SJSA1 (cell line): ENCODE results near the gene PRR14. TPM values are rescaled to one million over a fixed set of nuclear protein-coding genes. Genes with fewer than 3 reads are reported as not detected.
"Not testable (repeated sequence)": the region's sequence is repeated elsewhere in the genome, so short reads cannot be mapped to it uniquely, and the experiment has no call there.

ENCODE experiments used
- DNase-seq, 2 experiments: peaks; one replicate each; pipeline ENCODE4 v3.0.0-alpha.2; 2015 to 2020; ENCODE audit warnings: low spot score in 2 of 2, low read depth in 1 of 2
- H3K27ac ChIP-seq: fragments of 250-450 bp; sonication (Bioruptor Pico); 2 replicates; pipeline ENCODE4 v1.5.1; 2020; ENCODE audit warnings: mild to moderate bottlenecking, moderate library complexity
- H3K27me3 ChIP-seq: fragments of 250-450 bp; sonication (Bioruptor Pico); replicated peaks from 2 replicates; pipeline ENCODE4 v1.5.1; 2020; ENCODE audit warnings: mild to moderate bottlenecking, moderate library complexity
- H3K36me3 ChIP-seq: fragments of 250-450 bp; sonication (Bioruptor Pico); 2 replicates; pipeline ENCODE4 v1.5.1; 2020; ENCODE audit warnings: mild to moderate bottlenecking
- H3K4me1 ChIP-seq: fragments of 250-450 bp; sonication (Bioruptor Pico); replicated peaks from 2 replicates; pipeline ENCODE4 v1.6.1; 2021; ENCODE audit warnings: mild to moderate bottlenecking
- H3K4me3 ChIP-seq: fragments of 250-450 bp; sonication (Bioruptor Pico); 2 replicates; pipeline ENCODE4 v1.5.1; 2020; ENCODE audit warnings: mild to moderate bottlenecking
- H3K9me3 ChIP-seq: fragments of 250-450 bp; sonication (Bioruptor Pico); replicated peaks from 2 replicates; pipeline ENCODE4 v1.5.1; 2020; ENCODE audit warnings: mild to moderate bottlenecking
- total RNA-seq: library from RNA; depleted of rRNA; stranded (reverse); fragments of >200 nt; shearing (Covaris generic); gene quantifications from 2 replicates; pipeline ENCODE4 v1.2.3, GENCODE V29; 2014

Gene PRR14
- total RNA-seq, 1 experiment from 2014 or later, result 8.2 TPM

DNA sequence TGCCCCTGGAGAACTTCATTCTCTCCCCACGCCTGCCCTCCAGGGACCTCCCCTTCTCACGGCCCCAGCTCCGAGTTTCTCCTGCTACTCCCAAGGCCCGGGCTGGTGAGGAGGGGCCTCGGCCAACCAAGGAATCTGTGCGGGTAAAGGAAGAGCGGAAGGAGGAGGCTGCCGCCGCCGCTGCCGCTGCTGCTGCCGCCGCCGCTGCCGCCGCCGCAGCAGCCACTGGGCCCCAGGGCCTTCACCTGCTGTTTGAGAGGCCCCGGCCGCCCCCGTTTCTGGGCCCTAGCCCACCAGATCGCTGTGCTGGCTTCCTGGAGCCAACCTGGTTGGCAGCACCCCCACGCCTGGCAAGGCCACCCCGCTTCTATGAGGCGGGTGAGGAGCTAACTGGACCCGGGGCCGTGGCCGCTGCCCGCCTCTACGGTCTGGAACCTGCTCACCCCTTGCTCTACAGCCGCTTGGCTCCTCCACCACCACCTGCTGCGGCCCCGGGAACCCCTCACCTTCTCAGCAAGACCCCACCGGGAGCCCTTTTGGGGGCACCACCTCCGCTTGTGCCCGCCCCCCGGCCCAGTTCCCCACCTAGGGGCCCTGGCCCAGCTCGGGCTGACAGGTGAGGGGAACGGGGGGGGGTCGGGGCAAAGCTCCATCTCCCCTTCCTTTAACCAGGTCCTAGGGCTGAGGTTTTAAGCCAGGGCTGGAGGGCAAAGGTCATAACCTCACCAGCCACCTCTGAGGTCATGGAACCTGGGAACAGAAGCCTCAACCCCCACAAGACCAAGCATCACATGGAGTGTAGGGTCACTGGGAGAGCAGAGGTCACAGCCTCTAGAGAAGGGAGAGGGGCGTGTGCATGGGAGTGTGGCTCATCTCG, 18.5 kb downstream of the PRR14 start:
- no peak overlapping the region for H3K4me3 ChIP-seq
- no peaks in the 10 kb centered on the region for H3K27me3 ChIP-seq
- no peak for DNase-seq
- H3K4me1 ChIP-seq, result no peaks in the 10 kb centered on the region
- peaks cover 62% of the 10 kb centered on the region for H3K36me3 ChIP-seq
- no peak overlapping the region for H3K27ac ChIP-seq
- H3K9me3 ChIP-seq, result no peaks in the 10 kb centered on the region

DNA sequence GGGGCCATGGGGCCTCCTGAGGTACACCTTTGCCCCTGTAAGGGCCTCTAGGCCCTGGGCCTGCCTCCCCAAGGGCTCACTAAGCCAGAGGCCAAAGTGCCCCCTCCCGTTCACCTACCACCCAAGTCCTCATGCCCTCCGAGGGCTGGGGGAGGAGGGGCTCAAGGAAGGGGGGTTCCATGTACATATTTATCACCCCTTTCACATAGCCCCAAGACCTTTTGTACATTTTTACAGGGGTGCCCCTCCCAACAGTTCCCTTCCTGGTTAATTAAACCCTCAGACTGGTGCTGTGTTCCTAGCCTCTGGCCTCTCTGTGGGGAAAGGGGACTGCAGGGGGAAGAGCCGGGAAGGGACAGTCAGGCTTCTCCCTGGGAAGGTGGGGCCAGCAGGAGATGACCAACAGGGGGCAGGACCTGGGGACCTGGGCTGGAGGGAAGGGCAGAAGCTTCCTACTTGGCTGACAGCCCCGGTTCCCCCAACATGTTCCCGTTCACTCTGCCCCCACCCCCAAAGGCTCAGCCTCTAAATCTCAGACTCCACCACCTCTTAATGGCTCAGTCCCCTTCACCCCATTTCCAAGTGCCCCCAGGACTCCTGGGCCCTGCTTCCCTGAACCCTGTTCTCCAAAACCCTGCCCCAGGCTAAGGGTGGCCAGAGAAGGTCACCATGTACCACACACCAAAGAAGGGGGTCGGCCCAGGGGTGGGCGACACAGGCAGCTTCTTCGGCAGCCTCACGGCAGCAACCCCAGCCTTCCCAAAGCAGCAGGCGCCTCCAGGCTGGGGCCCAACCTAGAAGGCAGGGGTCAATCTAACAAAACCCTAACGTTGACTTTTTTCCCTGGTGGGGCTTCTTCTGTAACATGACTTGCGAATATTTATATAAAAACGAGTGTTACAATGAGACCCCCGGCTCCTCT, 19.4 kb downstream of the PRR14 start:
- Histone ChIP-seq H3K27me3 (no peaks in the 10 kb centered on the region), H3K36me3 (peaks cover 54% of the 10 kb centered on the region), H3K9me3 (no peaks in the 10 kb centered on the region), H3K27ac (no peak overlapping the region), H3K4me3 (no peak overlapping the region), H3K4me1 (no peaks in the 10 kb centered on the region)
- no peak for DNase-seq

DNA sequence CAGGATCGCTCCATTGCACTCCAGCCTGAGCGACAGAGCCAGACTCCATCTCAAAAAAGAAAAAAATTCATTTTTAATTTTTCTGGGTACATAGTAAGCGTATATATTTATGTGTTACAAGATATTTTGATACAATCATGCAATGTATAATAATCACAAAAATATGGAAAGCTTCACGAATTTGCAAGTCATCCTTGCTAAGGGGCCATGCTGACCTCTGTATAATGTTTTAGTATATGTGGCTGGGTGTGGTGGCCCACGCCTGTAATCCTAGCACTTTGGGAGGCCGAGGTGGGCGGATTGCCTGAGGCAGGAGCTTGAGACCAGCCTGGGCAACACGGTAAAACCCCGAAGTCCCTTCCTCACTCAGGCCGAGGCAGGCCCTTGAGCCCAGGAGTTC, 24.4 kb downstream of the PRR14 start:
- Histone ChIP-seq H3K27ac (no peak overlapping the region), H3K27me3 (no peaks in the 10 kb centered on the region), H3K4me3 (no peak overlapping the region)

DNA sequence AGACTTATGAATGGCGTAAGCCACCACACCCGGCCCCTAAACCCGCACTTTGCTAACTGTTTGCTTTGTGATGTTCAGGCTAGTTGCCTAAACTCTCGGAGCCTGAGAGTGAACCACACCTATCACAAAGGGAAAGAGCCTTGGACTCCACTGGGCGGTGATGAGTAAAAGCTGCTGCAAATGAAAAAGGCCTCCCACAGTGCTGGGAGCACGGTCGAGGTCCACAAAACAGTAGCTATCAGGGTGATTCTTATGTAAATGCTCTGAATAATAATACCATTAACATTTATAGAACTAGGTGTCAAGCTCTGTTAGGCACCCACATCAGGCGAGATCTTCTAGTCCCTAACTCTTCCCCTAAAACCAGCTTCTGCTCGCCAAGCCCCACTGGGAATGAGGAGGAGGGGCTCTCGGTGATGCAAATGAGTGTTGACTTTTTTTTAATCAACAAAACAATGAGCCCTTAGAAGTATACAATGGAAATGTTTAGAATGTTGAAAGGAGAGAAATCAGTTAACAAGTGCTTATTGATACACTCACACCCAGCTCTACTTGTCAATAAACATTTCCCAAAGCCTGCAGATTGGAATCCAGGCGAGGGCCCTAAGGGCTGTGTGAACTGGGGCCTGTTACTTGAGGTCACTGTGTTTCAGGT, 27.3 kb downstream of the PRR14 start:
- Histone ChIP-seq H3K4me1 (no peaks in the 10 kb centered on the region), H3K9me3 (no peaks in the 10 kb centered on the region), H3K36me3 (no peaks in the 10 kb centered on the region), H3K4me3 (no peak overlapping the region), H3K27me3 (no peaks in the 10 kb centered on the region), H3K27ac (no peak overlapping the region)
- no peak for DNase-seq

More for the DNA sequence above, 24.4 kb downstream of the PRR14 start:
- Histone ChIP-seq H3K36me3 (peaks cover 7% of the 10 kb centered on the region), H3K4me1 (no peaks in the 10 kb centered on the region), H3K9me3 (no peaks in the 10 kb centered on the region)
- no peak for DNase-seq

DNA sequence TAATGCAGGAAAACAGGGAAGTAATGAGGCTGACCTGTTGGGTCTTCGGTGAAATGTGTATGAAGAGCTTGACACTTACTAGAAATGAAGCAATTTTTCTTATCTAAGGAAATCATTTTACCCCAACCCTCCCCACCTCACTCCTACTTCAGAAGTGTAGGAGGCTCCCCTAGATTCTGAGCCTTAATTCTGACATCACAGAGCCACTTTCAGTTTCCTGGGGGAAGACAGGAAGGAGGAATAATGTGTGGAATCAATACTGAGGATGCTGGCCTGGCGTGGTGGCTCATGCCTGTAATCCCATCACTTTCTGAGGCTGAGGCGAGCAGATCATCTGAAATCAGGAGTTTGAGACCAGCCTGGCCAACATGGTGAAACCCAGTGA, 27.8 kb downstream of the PRR14 start:
- no peak overlapping the region for H3K4me3 ChIP-seq
- no peak for DNase-seq
- H3K9me3 ChIP-seq, result no peaks in the 10 kb centered on the region
- no peaks in the 10 kb centered on the region for H3K36me3 ChIP-seq
- H3K27me3 ChIP-seq, result no peaks in the 10 kb centered on the region
- H3K27ac ChIP-seq, result no peak overlapping the region
- no peaks in the 10 kb centered on the region for H3K4me1 ChIP-seq

DNA sequence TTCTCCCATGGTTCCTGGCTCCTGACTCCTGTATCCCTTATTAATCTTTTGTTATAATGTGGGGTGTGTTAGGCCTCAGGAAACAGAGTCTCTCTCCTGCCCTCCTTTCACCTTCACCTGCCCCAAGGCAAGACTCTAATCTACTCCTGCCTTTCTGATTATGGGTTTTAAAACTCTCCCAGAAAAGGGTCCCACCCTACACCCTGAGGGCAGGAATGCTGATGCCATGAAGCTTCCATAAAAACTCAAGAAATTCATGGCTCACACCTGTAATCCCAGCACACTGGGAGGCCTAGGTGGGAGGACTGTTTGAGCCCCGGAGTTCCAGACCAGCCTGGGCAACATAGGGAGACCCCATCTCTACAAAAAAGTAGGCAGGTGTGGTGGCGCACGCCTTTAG, 29.6 kb downstream of the PRR14 start:
- no peaks in the 10 kb centered on the region for H3K9me3 ChIP-seq
- DNase-seq, result no peak
- H3K27me3 ChIP-seq, result no peaks in the 10 kb centered on the region

DNA sequence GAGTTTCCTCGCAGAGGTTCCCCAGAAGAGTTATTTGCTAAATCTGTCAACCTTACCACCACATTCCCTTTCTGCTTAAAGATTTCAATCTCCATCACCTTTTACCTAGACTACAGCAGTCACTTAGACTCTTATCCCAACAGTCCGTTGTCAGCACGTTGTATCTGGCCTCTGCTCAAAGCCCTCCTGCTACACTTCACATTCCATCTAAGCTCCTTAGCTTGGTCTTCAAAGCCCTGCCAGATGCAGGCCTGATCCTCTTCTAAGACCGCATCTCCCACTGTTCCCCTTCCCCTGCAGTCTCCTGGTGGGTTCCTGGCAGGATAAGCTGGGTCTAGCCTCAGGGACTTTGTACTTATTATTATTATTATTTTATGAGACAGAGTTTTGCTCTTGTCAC, 37.9 kb downstream of the PRR14 start:
- Histone ChIP-seq H3K36me3 (no peaks in the 10 kb centered on the region), H3K4me1 (no peaks in the 10 kb centered on the region), H3K9me3 (no peaks in the 10 kb centered on the region), H3K27me3 (no peaks in the 10 kb centered on the region), H3K4me3 (no peak overlapping the region), H3K27ac (no peak overlapping the region)
- no peak for DNase-seq

More for the DNA sequence above, 29.6 kb downstream of the PRR14 start:
- H3K36me3 ChIP-seq, result no peaks in the 10 kb centered on the region
- H3K4me1 ChIP-seq, result no peaks in the 10 kb centered on the region
- no peak overlapping the region for H3K4me3 ChIP-seq
- H3K27ac ChIP-seq, result no peak overlapping the region

DNA sequence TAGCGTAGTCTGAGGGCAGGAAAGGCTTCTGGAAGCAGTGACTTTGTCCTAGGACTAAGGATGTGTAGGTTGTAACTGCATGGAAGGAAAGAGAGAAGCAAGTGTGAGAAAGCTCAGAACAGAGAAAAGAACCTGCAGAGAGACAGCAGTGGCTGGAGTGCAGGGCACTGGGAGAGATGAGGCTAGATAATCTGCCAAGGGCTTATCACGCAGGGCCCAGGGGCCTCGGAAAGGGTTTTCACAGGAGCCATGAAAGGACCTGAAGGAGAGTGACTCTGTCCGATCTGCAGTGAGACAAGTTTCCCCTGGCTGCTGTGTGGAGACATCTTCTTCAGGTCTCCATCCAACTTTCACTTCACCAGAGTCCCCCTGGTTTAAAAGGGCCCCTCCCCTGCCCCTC, 41.1 kb downstream of the PRR14 start:
- DNase-seq, result no peak
- H3K4me3 ChIP-seq, result no peak overlapping the region
- H3K27ac ChIP-seq, result no peak overlapping the region
- H3K9me3 ChIP-seq, result no peaks in the 10 kb centered on the region
- no peaks in the 10 kb centered on the region for H3K27me3 ChIP-seq
- no peaks in the 10 kb centered on the region for H3K36me3 ChIP-seq
- no peaks in the 10 kb centered on the region for H3K4me1 ChIP-seq

DNA sequence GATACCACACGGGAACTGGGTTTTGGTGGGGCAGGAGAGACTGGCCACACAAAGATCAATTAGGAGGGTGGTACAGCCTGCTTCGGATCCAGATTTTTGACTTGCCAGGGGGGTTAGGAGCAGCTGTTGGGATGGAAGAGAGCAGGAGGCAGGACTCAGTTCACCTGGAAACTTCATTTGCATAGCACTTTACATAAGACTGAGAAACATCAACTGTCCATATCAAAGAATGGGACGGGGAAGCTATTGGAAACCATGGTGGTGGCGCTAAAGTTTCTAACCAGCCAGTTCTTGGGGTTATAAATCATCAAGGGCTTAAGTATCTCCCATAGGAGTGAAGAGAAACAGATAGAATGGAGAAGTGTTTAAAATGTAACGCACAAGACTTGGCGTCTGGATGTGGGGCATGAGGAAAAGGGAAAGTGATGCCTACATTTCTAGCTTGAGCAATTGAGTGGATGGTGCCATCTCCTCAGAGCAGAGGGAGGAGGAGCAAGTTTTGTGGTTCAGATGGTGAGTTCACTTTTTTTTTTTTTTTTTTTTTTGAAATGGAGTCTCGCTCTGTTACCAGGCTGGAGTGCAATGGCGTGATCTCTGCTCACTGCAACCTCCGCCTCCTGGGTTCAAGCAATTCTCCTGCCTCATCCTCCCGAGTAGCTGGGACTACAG, 41.8 kb downstream of the PRR14 start:
- DNase-seq, result no peak

DNA sequence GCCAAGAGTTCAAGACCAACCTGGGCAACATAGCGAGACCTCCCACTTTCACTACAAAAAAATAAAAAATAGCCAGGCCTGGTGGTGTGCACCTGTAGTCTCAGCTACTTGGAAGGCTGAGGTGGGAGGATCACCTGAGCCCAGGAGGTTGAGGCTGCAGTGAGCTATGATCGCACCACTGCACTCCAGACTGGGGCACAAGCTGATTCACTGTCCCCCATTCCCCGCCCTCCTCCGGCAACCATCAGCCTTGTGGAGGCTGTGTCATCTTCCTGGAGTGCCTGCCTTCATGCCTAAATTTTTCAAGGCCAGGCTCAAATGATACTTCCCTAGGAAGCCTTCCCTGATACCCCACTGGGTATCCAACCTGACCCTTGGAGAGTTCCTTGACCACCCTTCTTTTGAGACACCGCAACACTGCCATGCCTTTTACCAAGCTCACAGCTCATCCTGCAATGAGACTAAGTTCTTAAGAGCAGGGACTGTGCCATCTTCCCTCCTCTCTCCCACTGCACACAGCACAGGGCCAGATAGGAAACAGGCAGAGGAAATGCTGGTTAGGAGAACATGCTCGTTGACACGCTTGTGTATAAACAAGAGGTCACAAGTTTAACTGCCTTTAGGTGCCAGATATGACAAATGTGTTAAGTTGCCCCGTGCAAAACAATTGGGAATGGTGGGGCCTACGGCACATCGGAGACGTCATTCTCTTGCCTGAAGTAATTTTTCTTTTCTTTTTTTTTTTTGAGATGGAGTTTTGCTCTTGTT, 44.4 kb downstream of the PRR14 start:
- H3K27ac ChIP-seq, result no peak overlapping the region
- no peak for DNase-seq

More for the DNA sequence above, 41.8 kb downstream of the PRR14 start:
- Histone ChIP-seq H3K27me3 (no peaks in the 10 kb centered on the region), H3K4me3 (no peak overlapping the region), H3K27ac (no peak overlapping the region), H3K36me3 (no peaks in the 10 kb centered on the region), H3K4me1 (peaks cover 3% of the 10 kb centered on the region; the same call in 1 of the 2 replicates), H3K9me3 (no peaks in the 10 kb centered on the region)

DNA sequence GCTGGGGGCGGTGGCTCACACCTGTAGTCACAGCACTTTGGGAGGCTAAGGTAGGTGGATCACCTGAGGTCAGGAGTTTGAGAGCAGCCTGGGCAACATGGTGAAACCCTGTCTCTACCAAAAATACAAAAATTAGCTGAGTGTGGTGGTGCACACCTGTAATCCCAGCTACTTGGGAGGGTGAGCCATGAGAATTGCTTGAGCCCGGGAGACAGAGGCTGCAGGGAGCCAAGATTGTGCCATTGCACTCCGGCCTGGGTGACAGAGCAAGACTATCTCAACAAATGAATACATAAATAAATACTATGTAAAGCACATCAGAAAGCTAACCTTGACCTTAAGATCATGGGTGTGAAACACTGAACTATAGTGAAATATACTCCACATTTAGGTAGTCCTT, 45.9 kb downstream of the PRR14 start:
- not testable (repeated sequence) for H3K9me3 ChIP-seq, DNase-seq, H3K27me3 ChIP-seq, H3K4me3 ChIP-seq, H3K27ac ChIP-seq
- Histone ChIP-seq H3K36me3 (peaks cover 33% of the 10 kb centered on the region), H3K4me1 (peaks cover 13% of the 10 kb centered on the region)

More for the DNA sequence above, 44.4 kb downstream of the PRR14 start:
- H3K27me3 ChIP-seq, result no peaks in the 10 kb centered on the region
- H3K4me1 ChIP-seq, result peaks cover 11% of the 10 kb centered on the region
- no peaks in the 10 kb centered on the region for H3K9me3 ChIP-seq
- H3K36me3 ChIP-seq, result peaks cover 17% of the 10 kb centered on the region
- no peak overlapping the region for H3K4me3 ChIP-seq

DNA sequence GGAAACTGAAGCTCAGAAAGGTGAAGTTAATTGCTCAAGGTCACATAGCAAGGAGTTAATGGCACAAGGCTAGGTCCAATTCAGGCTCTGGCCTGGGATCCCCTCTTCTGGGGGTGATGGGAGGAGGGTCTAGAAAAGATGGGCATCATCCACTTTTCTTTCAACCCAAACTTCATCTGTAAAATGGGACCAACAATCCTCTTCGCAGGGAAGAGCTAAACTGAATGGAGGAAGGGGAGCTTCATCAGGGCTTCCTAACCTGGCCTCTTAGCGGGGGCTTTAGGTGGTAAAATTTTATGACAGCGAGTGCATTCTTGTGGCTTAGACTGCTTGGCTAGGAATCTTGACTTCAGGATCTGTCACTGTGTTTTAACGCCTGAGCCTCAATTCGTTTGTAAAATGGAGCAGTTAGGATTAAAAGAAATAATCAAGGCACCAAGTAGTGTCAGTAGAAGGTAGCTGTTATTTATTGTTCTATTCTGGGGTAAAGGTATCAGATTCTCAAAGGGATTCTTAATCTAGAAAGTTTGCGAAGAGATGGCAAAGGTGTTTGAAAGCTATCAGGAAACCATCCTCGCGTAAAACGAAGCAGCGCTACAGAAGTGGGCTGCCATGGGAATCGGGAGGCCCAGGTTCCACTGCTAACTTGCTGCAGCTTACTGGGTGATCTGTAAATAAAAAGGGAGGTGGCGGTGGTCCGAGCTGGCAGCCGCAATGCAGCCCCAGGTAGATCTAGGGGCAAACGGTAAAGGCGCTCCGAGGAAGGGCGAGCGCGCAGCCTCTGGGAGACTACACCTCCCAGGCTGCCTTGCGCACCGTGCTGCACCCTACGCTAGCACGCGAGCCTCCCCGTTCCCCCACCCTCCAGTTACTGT, 46.7 kb downstream of the PRR14 start:
- no peaks in the 10 kb centered on the region for H3K9me3 ChIP-seq
- peak overlapping the region; percentile 99 for H3K27ac ChIP-seq
- DNase-seq, result no peak
- peaks cover 39% of the 10 kb centered on the region for H3K36me3 ChIP-seq
- peak overlapping the region; percentile 80 for H3K4me3 ChIP-seq
- peaks cover 13% of the 10 kb centered on the region for H3K4me1 ChIP-seq
- H3K27me3 ChIP-seq, result no peaks in the 10 kb centered on the region
